Gastrocnemius medialis (tissue), 4 donors: ENCODE measurements around the gene BANP. TPM values are rescaled to one million over a fixed set of nuclear protein-coding genes. Genes with fewer than 3 reads are reported as not detected.

Experiments
- ATAC-seq, 2 donors: fragments of 150-250 bp; one replicate each; pipeline ENCODE4 v1.9.1; 2016
- DNase-seq, 2 donors: peaks; one replicate each; pipeline ENCODE4 v3.0.0-alpha.2; 2019
- H3K27ac ChIP-seq, 4 donors: fragments of 200-600 bp; sonication (generic); 1 replicate in 1 of 4; 2 replicates in 3 of 4; pipeline ENCODE4 v1.5.1; 2016 to 2018; ENCODE audit warnings: mild to moderate bottlenecking in 2 of 4, moderate library complexity in 1 of 4
- H3K27me3 ChIP-seq, 3 donors: fragments of 200-600 bp; sonication (generic) in 2 of 3; 1 replicate in 1 of 3; 2 replicates in 2 of 3; pipeline versions ENCODE4 v1.5.1 to v1.6.0; 2016 to 2019; ENCODE audit warnings: mild to moderate bottlenecking in 1 of 3, moderate library complexity in 1 of 3
- H3K36me3 ChIP-seq, 2 donors: fragments of 200-600 bp; sonication (generic) in 1 of 2; one replicate each; pipeline ENCODE4 v1.5.1; 2017 to 2018
- H3K4me1 ChIP-seq, 2 donors: fragments of 200-600 bp; sonication (generic) in 1 of 2; one replicate each; pipeline ENCODE4 v1.5.1; 2016 to 2017; ENCODE audit warnings: mild to moderate bottlenecking in 2 of 2
- H3K4me3 ChIP-seq, 4 donors: fragments of 200-600 bp; sonication (generic) in 3 of 4; 1 replicate in 1 of 4; 2 replicates in 3 of 4; pipeline ENCODE4 v1.5.1; 2016 to 2019; ENCODE audit warnings: mild to moderate bottlenecking in 2 of 4
- H3K9me3 ChIP-seq, 3 donors: fragments of 200-600 bp; sonication (generic) in 2 of 3; 1 replicate in 1 of 3; 2 replicates in 2 of 3; pipeline ENCODE4 v1.5.1; 2016 to 2019
- CTCF ChIP-seq, 5 experiments: fragments of 450-650 bp in 3 of 5; fragments of 200-600 bp in 2 of 5; sonication (generic) in 2 of 5; IDR thresholded peaks in 4 of 5; conservative IDR thresholded peaks in 1 of 5; 1 replicate in 4 of 5; 2 replicates in 1 of 5; pipeline ENCODE4 v1.5.1; 2016 to 2019; ENCODE audit warnings: antibody characterized with exemption in 5 of 5, mild to moderate bottlenecking in 3 of 5, moderate library complexity in 3 of 5
- POLR2A ChIP-seq, 2 donors: fragments of 450-650 bp; IDR thresholded peaks; one replicate each; pipeline ENCODE4 v1.6.1; 2017; ENCODE audit warnings: antibody characterized with exemption in 2 of 2, mild to moderate bottlenecking in 2 of 2, moderate library complexity in 2 of 2
- in situ Hi-C, 4 donors: fragments of 200-750 bp; cut with MboI; loops; one replicate each; pipeline versions ENCODE4 v1.15.0 to v1.8.0; 2017; ENCODE audit warnings: low sequenced_read_pairs in 4 of 4
- intact Hi-C: fragments of 100-400 bp; cut with DNase I; formaldehyde crosslinking; loops from one replicate; pipeline ENCODE4 v1.15.1; 2023; ENCODE audit warnings: low total_unique reads
- total RNA-seq, 4 donors: library from RNA; depleted of rRNA; stranded (reverse); fragments of >200 nt; gene quantifications; one replicate each; pipeline versions ENCODE4 v1.1.0 to v1.2.3, GENCODE V29; 2016

Gene BANP
- total RNA-seq, 4 donors from 2014 or later = 7.0 to 20.6 (median 16.1) TPM

GRCh38 chr16:87924041-87924810 is 27.0 kb upstream of the BANP start:
- intact Hi-C loops = no loop called here
- no peaks in the 10 kb centered on the region for H3K36me3 ChIP-seq
- no peak overlapping the region for H3K27ac ChIP-seq
- no peaks in the 10 kb centered on the region for H3K4me1 ChIP-seq
- H3K9me3 ChIP-seq = no peaks in the 10 kb centered on the region
- in situ Hi-C loops = no loop called here
- DNase-seq = no peak
- TF ChIP-seq CTCF (IDR thresholded peaks at IDR 0.05 in 4 of 5, conservative IDR thresholded peaks at IDR 0.05 in 1 of 5) (no peak), POLR2A (IDR thresholded peaks at IDR 0.05) (no peak)
- no peaks in the 10 kb centered on the region for H3K27me3 ChIP-seq
- ATAC-seq = no peak
- no peak overlapping the region for H3K4me3 ChIP-seq

- Histone ChIP-seq H3K36me3 (no peaks in the 10 kb centered on the region), H3K27ac (peak overlapping the region in 1 of 4 donors; percentile 39), H3K4me1 (no peaks in the 10 kb centered on the region), H3K9me3 (no peaks in the 10 kb centered on the region), H3K4me3 (no peak overlapping the region), H3K27me3 (no peaks in the 10 kb centered on the region)
- in situ Hi-C loops (no loop called here), intact Hi-C loops (no loop called here)
- DNase-seq = peak; percentile 38 to 71
- ATAC-seq = peak; percentile 86 to 89
- TF ChIP-seq POLR2A (IDR thresholded peaks at IDR 0.05) = peak in 1 of 2 donors; percentile 20
- TF ChIP-seq CTCF (IDR thresholded peaks at IDR 0.05 in 4 of 5, conservative IDR thresholded peaks at IDR 0.05 in 1 of 5) = no peak
These were observed 26.2 kb upstream of the BANP start for GRCh38 chr16:87924811-87925670.

DNA sequence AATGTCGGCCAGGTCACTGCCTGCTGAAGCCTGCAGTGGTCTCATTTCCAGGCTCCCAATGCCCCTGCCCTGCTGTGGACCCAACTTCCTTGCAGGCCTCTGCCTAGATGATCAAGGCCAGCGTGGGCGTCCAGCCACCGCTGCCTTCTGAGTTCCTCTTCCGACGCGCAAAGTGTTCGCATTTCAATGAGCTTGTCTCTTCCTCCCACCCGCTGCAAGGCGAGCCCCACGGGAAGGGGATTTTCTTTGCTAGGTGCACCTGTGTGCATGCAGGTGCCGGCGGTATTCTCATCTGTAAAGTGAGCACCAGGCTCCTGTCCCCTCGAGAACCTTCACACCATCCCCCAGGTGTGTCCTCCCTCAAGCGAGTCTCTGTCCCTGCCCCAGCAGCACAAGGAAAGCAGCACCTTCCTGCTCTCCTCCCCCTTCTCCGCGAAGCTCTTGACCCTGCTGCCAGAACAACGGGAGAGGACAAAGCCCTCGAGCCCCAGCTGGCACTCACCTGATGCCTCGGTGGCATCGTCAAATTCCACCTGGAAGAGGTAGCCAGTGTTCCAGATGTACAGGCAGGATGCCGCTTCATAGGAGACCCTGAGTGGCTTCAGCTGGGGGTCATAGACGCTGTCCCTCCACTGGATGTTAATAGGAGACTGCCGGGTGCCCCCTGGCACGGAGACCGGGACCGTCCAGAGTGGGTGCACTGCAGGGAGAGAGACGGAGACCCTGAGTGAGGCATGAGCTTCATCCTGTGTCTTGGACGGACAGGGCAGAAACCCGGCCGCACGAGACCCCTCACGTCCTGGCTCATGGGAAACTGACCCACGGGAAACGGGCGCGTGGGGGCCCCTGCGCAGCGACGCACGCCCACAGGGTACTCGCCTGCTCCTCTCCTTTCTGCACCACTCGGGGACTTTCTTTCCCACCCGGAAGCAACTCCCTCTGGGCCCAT is 24.7 kb upstream of the BANP start:
- Histone ChIP-seq H3K27me3 (peaks cover 0 to 3% (median 0%) of the 10 kb centered on the region in 3 donors), H3K36me3 (no peaks in the 10 kb centered on the region), H3K9me3 (no peaks in the 10 kb centered on the region), H3K4me1 (no peaks in the 10 kb centered on the region), H3K27ac (no peak overlapping the region), H3K4me3 (no peak overlapping the region)
- in situ Hi-C loops (no loop called here), intact Hi-C loops (no loop called here)
- DNase-seq (no peak), ATAC-seq (no peak)
- no peak for TF ChIP-seq CTCF (IDR thresholded peaks at IDR 0.05 in 4 of 5, conservative IDR thresholded peaks at IDR 0.05 in 1 of 5)
- no peak for TF ChIP-seq POLR2A (IDR thresholded peaks at IDR 0.05)

DNA sequence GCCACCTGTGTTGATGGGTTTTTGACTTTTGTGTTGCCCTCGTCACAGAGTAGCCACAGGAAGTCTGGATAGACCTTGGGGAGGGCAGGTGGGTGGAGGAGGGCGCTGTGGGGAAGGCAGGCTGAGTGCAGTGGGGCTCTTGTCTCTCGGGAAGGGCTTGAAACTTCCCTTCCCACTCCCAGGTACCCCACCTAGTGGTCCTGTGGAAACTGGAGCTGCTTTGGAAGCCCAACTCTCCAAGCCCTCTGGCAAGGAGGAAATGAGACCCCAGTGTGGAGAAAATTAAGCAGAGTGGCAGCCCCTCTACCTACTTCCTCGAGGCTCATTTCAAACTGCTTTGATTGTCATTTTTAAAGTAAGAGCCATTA is 24.1 kb upstream of the BANP start:
- no peaks in the 10 kb centered on the region for H3K36me3 ChIP-seq
- TF ChIP-seq CTCF (IDR thresholded peaks at IDR 0.05 in 4 of 5, conservative IDR thresholded peaks at IDR 0.05 in 1 of 5) (no peak), POLR2A (IDR thresholded peaks at IDR 0.05) (no peak)
- no peaks in the 10 kb centered on the region for H3K4me1 ChIP-seq
- DNase-seq = no peak
- no peak overlapping the region for H3K27ac ChIP-seq
- no peak for ATAC-seq
- no peaks in the 10 kb centered on the region for H3K9me3 ChIP-seq
- H3K4me3 ChIP-seq = no peak overlapping the region
- in situ Hi-C loops (no loop called here), intact Hi-C loops (no loop called here)
- H3K27me3 ChIP-seq = peaks cover 0 to 3% (median 0%) of the 10 kb centered on the region in 3 donors
